HG03064 (cell line): ENCODE results near the gene LENG9.

Experiments used
- ATAC-seq: cut with Tn5 transposase; IDR thresholded peaks from one replicate; pipeline ENCODE4 v1.9.1; 2021; ENCODE audit warnings: low read depth; ENCODE audit not compliant: unreplicated experiment

The LENG9 gene

DNA sequence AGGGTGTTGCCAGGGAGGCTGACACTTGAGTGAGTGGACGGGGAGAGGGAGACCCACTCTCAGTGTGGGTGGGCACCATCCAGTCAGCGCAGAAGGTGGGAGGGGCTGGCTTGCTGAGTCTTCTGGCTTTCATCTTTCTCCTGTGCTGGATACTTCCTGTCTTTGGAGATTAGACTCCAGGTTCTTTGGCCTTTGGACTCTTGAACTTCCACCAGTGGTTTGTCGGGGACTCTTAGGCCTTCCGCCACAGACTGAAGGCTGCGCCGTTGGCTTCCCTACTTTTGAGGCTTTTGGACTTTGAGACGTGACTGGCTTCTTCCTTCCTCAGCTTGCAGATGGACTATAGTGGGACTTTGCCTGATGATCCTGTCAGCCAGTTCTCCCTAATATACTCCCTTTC, 18.8 kb downstream of the LENG9 start:
- ATAC-seq, result no peak

DNA sequence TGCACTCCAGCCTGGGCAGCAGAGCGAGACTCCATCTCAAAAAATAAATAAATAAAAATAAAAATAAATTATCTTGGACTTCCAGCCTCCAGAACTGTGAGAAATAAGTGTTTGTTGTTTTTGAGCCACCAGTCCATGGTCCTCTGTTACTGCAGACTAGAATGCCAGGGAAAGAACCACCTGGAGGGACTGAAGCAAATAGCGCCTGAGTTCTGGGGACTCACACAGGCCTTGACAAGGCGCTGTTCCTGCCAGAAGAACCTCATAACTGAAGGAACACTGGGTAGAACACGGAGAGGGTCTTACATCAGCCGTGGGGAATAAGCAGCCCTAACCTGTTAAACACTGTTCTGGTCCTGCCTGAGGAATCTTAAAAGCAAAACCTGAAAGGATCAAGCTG, 22.9 kb downstream of the LENG9 start:
- ATAC-seq, result no peak

DNA sequence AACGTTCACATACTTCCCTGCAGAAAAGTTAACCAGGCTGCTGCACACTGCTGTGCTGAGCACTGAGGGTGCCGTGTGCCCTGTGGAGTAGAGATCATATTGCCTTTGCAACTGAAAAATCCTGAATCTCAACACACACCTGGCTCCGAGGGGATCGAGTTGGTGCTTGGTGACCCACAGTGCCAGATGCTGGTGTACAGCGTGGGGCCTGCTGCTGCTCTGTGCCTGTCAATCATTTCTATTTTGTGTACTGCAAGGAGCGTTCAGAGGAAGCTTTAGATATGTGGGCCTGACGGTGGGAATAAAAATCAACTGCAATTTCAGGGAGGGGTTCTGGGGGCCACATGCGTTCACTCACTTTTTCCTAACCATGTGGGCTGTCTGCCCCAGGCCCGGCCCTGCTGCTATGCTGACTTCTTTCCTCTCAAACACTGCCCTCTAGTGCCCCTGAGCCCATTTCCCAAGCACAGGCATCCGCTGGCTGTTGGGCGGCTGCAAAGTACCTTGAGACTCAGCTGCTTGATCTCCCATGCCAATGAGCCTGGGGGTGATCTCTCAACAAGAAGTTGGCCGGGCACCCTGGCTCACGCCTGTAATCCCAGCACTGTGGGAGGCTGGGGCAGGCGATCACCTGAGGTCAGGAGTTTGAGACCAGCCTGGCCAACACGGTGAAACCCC, 24.3 kb downstream of the LENG9 start:
- ATAC-seq, result no peak

DNA sequence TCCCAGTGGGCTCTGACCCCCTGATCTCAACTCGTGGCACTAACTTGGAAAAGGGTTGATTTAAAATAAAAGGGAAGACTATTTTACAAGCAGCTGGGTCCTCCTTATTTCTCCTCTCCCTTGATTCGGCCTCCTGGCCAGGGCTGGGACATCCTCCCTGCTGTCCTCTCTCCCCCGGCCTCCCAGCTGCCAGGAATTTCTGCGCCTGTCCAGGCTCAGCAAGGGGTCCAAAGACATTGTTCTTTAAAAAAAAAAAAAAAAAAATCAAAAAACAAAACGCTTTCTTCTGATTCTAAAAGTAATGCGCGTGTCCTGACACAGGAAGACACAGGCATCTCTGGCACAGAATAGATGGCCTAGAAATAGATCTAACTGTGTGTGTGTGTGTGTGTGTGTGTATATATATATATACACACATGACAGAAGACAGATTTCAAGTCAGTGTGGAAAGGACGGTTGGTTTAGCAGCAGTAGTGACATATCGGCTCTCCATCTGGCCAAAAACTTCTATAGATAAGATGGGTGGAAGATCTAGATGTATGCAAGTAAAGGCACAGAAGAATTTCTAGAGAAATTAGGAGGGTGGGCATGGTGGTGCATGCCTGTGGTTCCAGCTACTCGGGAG, 26.8 kb downstream of the LENG9 start:
- no peak for ATAC-seq

DNA sequence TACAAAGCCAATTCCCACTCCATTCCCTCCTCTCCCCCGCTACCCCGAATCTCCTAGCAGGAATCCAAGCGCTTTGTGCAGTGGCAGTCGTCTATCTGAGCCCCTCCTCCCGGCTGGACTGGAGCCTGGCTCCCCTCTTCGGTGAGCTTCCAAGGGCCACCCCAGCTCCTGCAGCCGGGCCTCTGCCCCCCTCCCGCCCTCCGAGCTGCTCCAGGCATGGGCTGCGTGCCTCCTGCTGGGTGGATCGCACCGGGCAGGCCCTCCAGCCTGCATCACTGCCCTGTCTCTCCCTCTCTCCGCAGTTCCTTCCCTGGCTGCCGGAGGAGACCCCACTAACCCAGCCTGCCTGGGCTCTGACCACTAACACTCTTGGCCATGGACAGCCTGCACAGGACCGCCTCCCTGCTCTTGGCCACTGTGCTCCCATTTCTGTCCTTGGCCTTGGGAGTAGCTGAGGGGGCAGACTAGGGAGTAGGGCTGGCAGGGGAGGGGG, 27.5 kb downstream of the LENG9 start:
- ATAC-seq, result no peak

DNA sequence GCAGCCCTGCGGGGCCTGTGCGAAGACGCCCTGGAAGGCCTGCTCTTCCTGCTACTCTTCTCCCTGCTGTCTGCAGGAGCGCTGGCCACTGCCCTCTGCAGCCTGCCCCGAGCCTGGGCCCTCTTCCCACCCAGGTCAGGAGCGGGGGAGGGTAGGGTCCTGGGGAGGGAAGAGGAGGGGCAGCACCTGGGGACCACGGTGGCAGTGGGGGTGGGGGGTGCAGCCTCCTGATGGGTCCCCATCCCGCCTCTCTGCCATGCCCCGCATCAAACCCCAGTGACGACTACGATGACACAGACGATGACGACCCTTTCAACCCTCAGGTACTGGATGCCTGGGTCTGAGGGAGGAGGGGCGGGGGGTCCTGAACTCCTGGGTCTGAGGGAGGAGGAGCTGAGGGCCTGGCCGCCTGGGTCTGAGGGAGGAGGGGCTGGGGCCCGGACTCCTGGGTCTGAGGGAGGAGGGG, 28.0 kb downstream of the LENG9 start:
- ATAC-seq, result no peak

DNA sequence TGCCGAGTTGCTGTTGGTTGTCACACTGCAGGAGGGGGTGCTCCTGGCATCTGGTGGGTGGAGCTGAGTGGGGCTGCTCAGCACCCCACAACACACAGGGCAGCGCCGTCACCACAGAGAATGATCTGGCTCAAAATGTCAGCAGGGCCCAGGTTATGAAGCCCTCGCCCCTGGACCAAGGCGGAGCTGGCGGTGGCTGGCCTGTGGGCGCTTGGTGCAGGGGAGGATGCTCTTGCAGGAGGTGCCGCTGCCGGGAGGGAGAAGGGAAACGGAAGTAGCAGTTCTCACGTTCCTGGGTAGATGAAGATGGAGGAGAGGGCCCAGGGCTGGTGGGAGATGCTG, 28.7 kb downstream of the LENG9 start:
- no peak for ATAC-seq

DNA sequence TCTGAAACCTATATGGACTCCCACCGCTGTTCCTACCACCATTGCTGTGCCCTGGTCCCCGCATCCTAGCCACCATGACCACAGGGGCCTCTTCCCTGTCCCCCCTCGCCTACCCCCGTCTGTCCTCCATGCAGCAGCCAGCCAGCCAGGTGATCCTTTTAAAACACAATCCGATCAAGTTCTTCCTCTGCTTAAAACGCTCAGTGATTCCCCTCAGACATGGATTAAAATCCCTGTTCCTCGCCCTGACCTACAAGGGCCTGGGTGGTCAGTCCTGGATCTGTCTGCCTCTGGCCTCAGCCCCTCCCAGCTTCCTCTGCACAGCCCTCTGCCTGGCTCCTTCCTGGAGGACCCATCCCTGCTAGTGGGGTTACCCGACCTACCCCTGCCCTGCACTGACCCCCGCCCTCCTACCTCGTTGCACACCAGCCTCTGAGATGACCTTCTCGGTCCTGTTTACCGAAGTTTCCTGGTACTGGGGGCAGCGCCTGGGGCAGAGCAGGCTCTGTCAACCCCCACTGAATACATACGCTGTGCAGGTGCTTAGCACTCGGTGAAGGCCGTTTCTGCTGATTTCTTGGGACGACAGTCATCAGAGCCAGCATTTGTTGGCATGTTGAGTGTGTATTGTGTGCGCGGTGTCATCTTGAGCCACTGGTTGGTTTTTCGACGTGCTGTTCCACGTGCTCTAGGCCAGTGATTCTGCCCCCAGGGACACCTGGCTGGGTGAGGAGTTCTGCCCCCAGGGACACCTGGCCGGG, 29.3 kb downstream of the LENG9 start:
- ATAC-seq, result no peak

DNA sequence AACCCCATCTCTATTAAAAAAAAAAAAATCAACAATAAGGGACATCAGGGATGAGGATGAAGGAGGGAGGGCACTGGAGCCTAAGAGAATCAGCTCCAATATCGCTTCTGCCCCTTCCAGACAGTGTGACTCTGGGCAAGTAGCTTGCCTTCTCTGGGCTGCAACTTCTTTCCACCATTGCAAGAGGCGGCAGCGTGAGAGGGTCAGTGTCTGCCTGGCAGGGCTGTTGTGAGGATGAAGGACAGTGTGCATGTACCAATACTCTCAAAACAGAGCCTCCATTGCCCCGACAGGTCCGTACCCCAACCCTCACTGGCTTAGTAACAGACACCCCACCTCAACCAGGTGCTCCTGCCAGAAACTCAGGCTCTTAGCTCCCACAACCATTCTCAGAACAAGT, 29.9 kb downstream of the LENG9 start:
- ATAC-seq, result no peak

DNA sequence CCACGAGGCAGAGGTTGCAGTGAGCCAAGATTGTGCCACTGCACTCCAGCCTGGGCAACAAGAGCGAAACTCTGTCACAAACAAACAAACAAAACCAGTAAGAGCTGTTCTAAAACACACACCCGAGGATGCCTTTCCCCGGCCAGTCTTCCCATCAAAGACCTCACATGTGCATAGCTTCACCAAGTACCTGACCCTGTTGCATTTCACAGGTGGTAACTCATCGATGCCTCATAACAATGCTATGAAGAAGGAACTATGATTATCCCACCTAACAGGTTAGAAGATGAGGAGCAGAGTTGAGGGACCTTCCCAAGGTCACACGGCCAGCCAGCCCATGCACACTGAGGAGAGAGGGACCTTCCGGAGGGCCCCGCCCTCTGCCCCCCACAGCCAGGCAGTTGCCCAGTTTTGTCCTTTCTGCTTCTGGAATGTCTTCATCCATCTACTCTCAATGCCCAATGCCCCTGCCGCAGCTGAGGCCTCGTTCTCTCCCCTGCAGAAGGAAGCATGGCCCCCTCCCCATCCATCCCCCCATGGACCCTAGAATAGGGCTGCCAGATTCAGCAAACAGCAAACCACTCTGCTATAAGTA, 31.3 kb downstream of the LENG9 start:
- no peak for ATAC-seq

DNA sequence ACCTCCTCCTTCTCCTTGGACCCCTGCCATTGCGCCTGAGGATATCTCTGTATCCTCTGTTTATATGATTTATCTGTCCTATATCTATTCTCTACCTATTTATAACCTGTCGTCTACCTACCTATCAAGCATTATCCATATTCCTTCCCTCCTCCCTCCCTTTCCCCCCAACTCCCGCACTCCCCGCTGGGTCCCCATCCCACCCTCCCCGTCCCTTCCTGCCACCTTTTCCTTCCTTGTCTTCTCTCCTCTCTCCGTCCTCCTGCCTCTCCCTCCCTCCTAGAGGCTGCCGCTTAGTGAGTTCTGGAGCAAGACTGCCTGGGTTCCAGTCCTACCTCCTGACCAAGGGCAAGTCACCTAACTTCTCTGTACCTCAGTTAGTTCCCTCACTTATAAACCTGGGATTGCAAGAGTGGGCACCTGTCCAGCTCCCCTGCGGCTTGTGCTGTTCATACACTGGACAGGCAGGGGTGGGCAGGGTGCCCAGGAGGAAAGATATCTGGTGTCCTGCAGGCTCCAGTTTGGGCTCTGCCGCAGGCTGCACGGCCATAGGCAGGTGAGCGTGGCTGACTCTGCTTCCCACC, 32.2 kb downstream of the LENG9 start:
- ATAC-seq, result no peak

DNA sequence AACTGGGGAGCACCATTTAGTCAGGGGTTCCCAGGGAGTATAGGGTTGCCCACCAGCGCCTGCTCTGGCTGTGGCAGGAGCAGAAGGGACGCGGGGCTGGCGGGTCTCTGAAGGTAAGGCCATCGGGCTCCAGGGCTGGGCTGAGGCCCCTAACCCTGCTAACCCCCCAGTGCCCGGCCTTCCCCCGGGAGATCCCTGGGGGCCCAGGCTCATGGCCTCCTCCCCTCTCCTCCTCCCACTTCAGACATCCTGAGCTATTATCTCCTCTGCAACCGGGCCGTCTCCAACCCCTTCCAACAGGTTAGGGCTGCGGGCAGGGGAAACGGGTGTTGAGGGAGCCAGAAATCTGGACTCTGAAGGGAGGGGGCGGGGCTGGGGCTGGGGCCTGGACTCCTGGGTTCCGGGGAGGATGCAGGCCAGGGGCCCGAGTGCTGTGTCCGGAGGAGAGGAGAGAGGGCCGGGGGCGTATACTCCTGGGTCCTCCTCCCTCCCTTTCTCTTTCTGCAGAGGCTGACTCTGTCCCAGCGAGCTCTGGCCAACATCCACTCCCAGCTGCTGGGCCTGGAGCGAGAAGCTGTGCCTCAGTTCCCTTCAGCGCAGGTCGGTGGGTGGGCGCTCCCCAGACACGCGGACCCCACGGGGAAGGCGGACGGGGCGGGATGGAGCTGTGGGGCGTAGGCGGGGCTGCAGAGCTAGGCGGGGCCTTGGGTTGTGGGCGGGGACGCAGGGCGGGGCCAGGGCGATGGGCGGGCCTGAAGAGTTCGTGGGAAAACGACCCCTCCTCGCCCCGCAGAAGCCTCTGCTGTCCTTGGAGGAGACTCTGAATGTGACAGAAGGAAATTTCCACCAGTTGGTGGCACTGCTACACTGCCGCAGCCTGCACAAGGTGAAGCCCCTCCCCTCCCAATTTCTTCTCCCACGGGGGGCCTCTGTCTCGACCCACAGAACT, 33.0 kb downstream of the LENG9 start:
- no peak for ATAC-seq

DNA sequence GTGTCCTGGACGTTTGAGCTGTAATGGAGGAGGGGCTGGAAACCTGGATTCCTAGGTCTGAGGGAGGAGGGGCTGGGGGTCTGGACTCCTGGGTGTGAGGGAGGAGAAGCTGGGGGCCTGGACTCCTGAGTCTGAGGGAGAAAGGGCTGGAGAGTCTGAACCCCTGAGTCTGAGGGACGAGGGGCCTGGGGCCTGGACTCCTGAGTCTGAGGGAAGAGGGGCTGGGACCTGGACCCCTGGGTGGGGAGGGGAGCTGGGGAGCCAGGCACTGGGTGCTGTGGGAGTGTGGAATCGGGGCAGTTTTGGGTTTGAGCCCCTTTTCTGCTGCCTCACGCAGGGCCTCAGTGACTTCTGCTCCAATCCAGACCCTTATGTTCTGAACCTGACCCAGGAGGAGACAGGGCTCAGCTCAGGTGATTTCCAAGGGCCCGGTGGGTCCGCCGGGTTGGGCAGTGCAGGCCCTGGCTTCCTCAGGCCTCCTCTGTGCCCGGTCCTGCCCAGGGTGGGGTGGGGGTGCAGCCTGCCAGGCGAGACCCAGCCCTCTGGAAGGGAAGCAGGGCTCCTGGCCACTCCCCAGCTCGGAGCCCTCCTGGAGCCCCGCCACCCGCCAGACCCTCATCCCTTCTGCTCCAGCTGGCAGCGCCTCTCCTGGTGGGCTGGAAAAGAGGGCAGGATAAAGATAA, 33.9 kb downstream of the LENG9 start:
- ATAC-seq, result no peak

DNA sequence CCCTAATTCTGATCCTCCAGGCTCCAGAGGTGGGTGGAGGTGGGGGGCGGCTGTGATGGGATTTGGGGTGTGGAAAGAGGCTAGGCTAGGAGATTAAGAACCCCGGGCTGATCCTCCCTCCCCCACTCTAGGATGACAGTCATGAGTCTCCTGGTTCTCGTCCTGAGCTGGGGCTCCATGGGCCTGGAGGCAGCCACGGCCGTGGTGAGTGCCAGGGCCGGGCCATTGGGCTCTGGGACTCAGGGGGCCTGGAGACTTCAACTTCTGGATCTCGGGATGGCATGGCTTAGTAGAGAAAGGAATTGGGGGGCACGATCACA, 34.4 kb downstream of the LENG9 start:
- no peak for ATAC-seq

DNA sequence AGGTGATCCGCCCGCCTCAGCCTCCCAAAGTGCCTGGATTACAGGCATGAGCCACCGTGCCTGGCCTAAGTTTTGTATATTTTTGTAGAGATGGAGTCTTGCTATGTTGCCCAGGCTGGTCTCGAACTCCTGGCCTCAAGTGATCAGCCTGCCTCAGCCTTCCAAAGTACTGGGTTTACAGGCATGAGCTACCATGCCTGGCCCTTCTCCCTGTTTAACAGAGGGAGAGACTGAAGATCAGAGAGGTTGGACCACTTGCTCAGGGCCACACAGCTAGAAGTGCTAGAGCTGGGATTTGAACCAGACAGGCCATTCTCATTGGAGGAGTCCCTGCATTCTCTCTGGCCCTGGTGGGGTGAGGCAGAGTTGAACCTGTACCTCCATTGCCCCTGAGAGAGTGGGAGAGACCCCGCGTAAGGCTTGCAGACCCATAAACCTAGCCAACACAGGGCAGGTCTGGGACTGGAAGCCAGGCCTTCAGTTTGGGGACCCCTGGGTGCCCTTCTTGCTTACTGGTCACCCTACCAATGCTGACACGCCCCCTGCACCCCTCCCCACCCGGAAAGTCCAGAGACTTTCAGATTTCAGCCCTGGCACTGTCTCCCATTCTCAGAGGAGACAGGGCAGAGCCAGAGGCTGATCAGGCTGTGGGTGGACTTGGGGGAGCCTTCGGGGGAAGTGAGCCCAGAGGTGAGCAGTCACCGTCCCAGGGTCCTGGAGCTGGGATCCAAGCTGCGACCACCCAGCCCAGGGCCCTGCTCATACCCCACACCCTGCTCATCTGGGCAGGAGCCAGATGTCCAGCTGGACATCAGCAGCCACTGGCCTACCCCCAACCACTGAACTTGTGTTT, 35.0 kb downstream of the LENG9 start:
- no peak for ATAC-seq

DNA sequence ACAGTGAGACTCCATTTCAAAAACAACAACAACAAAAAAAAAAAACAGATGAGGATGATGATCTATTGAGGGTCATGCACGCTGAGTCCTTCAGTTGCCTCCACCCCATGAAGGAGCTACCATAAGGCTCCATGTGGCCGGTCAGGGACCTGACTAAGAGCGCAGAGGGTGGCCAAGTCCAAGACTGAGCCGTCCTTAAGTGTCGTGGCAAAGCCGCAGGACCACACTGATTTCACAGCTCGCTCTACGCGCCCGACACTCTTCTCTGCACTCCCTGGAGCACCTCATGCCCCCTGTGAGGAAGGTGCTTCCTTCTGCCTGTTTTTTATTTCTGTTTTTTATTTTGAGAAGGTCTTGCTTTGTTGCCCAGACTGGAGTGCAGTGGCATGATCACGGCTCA, 36.0 kb downstream of the LENG9 start:
- no peak for ATAC-seq

DNA sequence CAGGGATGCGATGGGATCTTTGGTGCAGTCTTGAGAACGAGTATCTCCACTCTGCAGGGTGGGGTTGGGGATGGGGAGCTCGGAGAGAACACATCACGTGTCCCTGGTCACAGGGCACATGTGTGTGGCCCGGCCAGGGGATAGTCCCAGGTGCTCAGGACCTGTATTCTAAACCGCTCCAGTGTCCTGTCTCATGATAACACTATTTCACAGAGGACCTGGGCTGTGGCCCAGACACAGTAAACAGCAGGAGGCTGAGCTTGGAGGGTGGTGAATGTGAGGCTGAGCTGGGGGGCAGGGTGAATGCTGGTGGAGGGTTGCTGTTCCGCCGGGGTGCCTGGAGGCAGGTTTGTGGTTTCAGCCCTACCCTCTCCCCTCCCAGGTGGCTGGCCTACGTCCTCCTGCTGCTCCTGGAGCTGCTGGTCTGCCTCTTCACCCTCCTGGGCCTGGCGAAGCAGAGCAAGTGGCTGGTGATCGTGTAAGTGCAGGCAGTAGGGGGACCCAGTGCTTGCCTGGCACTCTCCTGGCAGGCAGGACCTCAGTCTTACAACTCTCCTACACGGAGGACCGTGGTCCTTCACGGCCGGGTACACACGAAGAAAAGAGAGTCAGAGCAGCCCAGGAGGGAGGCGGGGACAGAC, 37.2 kb downstream of the LENG9 start:
- no peak for ATAC-seq

DNA sequence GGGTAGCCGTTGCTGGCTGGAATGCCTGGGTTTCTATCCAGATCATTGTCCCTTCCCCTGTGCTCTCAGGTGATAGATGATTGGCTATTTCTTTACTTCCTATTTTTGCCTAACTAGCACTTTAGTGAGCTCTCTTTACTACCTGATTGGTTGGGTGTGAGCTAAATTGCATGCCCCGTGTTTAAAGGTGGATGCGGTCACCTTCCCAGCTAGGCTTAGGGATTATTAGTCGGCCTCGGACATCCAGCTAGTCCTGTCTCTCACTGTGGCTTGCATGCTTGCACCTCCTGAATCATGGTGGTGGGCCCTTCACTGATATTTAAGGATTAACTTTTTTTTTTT, 38.2 kb downstream of the LENG9 start:
- ATAC-seq, result no peak
